B cell (primary cell): ENCODE measurements around the gene NECTIN1.

Source experiments
- EZH2 ChIP-seq: IDR thresholded peaks from 2 replicates; pipeline ENCODE4 v1.6.1; 2012; ENCODE audit warnings: borderline replicate concordance, low read depth, mild to moderate bottlenecking, moderate library complexity, low read length; ENCODE audit not compliant: insufficient read depth, poor library complexity, severe bottlenecking
- TF ChIP-seq, protein P1 (sequence below): fragments of 200-600 bp; IDR thresholded peaks from one replicate; pipeline ENCODE4 v1.8.0; 2022; ENCODE audit warnings: antibody characterized with exemption, mild to moderate bottlenecking

DNA sequence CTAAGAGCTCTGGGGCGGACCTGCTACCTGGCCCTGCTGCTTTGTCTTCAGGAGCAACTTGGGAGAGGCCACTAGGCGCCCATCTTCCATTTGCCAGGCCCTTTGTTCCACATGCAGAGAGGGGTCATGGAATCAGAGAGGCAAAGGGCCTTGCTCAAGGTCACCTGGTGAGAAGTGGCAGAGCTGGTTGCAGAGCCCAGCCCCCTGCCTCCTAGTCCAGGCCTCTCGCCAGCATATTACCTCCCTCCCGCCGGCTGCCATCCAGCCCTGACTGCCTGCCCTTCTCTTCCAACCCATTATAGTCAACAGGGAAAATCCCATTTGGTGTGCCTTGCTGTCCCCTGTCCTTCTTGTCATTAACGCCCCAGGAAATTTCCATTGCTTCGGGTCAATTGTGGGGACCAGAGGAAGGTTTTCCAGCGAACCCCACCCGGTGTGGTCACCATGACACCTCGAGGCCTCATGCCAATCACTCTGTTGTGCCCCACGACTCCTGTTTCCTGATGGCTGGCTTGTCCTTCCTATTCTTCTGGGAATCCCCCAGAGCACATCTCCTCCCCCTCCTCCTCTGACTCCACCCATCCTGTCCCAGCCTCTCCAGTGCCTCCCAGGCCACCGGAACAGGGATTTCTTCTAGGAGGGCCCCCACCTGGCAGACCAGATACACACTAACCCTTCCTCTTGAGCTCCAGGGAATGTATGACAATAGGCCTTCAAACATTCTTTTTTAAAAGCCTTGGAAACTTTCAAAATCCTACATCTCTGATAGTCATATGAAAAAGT, 77.0 kb downstream of the NECTIN1 start:
- TF ChIP-seq, protein P1, sequence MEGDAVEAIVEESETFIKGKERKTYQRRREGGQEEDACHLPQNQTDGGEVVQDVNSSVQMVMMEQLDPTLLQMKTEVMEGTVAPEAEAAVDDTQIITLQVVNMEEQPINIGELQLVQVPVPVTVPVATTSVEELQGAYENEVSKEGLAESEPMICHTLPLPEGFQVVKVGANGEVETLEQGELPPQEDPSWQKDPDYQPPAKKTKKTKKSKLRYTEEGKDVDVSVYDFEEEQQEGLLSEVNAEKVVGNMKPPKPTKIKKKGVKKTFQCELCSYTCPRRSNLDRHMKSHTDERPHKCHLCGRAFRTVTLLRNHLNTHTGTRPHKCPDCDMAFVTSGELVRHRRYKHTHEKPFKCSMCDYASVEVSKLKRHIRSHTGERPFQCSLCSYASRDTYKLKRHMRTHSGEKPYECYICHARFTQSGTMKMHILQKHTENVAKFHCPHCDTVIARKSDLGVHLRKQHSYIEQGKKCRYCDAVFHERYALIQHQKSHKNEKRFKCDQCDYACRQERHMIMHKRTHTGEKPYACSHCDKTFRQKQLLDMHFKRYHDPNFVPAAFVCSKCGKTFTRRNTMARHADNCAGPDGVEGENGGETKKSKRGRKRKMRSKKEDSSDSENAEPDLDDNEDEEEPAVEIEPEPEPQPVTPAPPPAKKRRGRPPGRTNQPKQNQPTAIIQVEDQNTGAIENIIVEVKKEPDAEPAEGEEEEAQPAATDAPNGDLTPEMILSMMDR, result no peak
- no peak for TF ChIP-seq EZH2
